GM12878 (cell line): ENCODE data around the gene CCDC68.

ENCODE experiments used
- CTCF ChIP-seq, 3 experiments: IDR thresholded peaks in 2 of 3; conservative IDR thresholded peaks in 1 of 3; 2 replicates each; pipeline ENCODE4 v1.5.1; 2011; ENCODE audit warnings: low read depth in 3 of 3, low read length in 3 of 3, mild to moderate bottlenecking in 3 of 3, control low read depth in 2 of 3, moderate library complexity in 2 of 3, inconsistent platforms in 1 of 3, mixed read lengths in 1 of 3; ENCODE audit not compliant: control insufficient read depth in 2 of 3, insufficient read depth in 1 of 3; ENCODE audit errors: extremely low read depth in 1 of 3
- RAD21 ChIP-seq: IDR thresholded peaks from 2 replicates; pipeline ENCODE4 v1.6.1; 2011; ENCODE audit warnings: mild to moderate bottlenecking, low read depth, low read length, moderate library complexity; ENCODE audit not compliant: insufficient read depth
- ZBTB33 ChIP-seq: fragments of 450-650 bp; IDR thresholded peaks from 2 replicates; pipeline ENCODE4 v1.6.1; 2017; ENCODE audit warnings: mild to moderate bottlenecking

GRCh38 chr18:54975598-54975997 lies 16.3 kb upstream of the CCDC68 start:
- TF ChIP-seq RAD21: no peak
- TF ChIP-seq ZBTB33: no peak
- no peak for TF ChIP-seq CTCF (IDR thresholded peaks at IDR 0.05 in 2 of 3, conservative IDR thresholded peaks at IDR 0.05 in 1 of 3; ENCODE audit: control insufficient read depth in 2 of 3, extremely low read depth in 1 of 3, insufficient read depth in 1 of 3, low read depth in 3 of 3, low read length in 3 of 3)
